Measurements from ENCODE around the gene C17orf67. TPM values are rescaled to one million over a fixed set of nuclear protein-coding genes. Genes with fewer than 3 reads are reported as not detected.

C17orf67 gene
- total RNA-seq, 1 donor from 2014 or later = 1.7 TPM

DNA sequence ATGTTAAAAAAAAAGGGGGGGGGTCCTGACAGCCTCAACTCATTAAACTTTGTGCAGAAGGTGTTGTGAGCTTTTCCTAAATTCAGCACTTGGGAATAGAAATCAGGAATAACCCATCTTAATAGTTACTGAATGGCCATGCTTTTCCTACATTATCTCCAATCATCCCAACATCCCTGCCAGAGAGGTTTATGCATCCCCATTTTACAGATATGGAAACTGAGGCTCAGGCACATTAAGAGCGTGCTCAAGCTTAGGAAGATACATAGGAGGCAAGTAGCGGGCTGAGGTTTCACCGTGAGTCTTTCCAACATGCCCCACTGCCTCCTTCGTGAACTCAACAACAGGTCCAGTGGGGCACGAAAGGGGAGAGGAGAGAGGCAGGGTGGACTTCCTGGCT is 78.4 kb downstream of the C17orf67 start:
- DNase-seq (ENCODE audit: low spot score) = no peak
- H3K4me1 Mint-ChIP-seq (ENCODE audit: unreplicated experiment) = peaks cover 52% of the 10 kb centered on the region
- no peak overlapping the region for H3K27ac Mint-ChIP-seq (ENCODE audit: unreplicated experiment)
- no peaks in the 10 kb centered on the region for H3K27me3 Mint-ChIP-seq (ENCODE audit: unreplicated experiment)
- no peaks in the 10 kb centered on the region for H3K9me3 Mint-ChIP-seq (ENCODE audit: unreplicated experiment)
- TF ChIP-seq, protein P1, sequence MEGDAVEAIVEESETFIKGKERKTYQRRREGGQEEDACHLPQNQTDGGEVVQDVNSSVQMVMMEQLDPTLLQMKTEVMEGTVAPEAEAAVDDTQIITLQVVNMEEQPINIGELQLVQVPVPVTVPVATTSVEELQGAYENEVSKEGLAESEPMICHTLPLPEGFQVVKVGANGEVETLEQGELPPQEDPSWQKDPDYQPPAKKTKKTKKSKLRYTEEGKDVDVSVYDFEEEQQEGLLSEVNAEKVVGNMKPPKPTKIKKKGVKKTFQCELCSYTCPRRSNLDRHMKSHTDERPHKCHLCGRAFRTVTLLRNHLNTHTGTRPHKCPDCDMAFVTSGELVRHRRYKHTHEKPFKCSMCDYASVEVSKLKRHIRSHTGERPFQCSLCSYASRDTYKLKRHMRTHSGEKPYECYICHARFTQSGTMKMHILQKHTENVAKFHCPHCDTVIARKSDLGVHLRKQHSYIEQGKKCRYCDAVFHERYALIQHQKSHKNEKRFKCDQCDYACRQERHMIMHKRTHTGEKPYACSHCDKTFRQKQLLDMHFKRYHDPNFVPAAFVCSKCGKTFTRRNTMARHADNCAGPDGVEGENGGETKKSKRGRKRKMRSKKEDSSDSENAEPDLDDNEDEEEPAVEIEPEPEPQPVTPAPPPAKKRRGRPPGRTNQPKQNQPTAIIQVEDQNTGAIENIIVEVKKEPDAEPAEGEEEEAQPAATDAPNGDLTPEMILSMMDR (IDR thresholded peaks at IDR 0.05; ENCODE audit: unreplicated experiment) = no peak
- no peaks in the 10 kb centered on the region for H3K36me3 Mint-ChIP-seq (ENCODE audit: low read depth, unreplicated experiment)
- no peak overlapping the region for H3K4me3 Mint-ChIP-seq (ENCODE audit: unreplicated experiment)

DNA sequence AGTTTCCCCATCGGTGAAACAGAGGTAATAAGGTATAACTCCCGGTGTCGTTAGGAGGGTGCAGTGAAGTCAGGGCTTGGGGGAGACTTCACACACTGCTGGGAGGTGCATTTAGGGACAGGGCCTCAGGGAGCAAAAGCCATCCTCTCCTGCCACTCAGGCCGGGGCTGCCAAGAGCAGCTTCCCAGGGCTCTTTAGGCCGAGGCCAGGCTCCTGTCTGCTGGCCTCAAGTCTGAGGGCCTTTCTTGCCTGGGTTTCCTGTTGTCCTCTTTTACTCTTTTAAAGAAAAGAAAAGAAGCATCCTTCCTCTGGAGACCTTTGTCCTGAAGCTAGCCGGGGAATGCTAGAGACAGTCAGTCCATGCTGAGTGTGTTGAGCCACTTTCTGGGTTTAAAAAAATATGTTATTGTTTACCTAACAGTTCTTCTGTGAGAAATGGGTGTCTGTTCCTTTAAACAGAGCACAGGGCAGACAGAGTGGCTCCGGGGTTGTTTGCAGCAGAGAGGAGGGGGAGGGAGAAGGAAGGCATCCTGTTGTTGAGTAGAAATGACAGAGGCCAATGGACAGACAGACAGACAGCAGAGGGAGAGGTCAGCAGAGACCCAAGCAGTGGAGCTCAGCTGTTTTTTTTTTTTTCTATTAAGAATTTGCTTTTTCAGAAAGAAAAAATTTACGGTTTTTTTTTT is 79.1 kb downstream of the C17orf67 start:
- Mint-ChIP-seq H3K4me3 (ENCODE audit: unreplicated experiment) (no peak overlapping the region), H3K36me3 (ENCODE audit: low read depth, unreplicated experiment) (no peaks in the 10 kb centered on the region), H3K4me1 (ENCODE audit: unreplicated experiment) (peaks cover 56% of the 10 kb centered on the region), H3K9me3 (ENCODE audit: unreplicated experiment) (no peaks in the 10 kb centered on the region), H3K27ac (ENCODE audit: unreplicated experiment) (peak overlapping the region; percentile 79), H3K27me3 (ENCODE audit: unreplicated experiment) (no peaks in the 10 kb centered on the region)
- peak; percentile 11 for DNase-seq (ENCODE audit: low spot score)
- TF ChIP-seq, protein P1 (IDR thresholded peaks at IDR 0.05; ENCODE audit: unreplicated experiment) = no peak

DNA sequence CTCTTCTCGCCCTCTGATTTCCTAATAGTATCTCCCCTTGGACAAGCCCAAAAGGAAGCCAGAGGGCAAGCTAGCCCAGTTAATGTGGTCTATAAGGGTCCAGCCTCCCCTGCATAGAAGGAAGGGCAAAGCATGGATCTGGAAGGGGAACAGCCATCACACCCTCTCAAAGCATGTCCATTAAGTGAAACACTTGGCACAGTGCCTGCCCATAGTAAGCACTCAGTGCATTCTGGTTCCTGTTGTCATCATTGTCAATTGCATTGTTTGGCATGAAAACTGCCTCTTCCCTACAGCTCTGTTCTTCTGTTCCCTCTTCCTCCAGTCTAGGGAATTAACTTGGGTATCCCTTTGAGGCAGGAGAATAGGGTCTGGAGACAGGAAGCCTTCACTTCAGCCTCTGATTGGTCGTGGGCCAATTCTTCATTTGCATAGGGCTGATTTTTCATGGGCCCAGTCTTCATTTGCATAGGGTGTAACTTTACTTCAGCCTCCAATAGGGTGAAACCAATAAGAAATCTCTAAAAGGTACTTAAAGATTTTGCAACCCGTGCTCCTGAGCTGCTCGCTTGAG is 81.4 kb downstream of the C17orf67 start:
- no peak for DNase-seq (ENCODE audit: low spot score)
- Mint-ChIP-seq H3K4me1 (ENCODE audit: unreplicated experiment) (peaks cover 61% of the 10 kb centered on the region), H3K9me3 (ENCODE audit: unreplicated experiment) (no peaks in the 10 kb centered on the region), H3K36me3 (ENCODE audit: low read depth, unreplicated experiment) (no peaks in the 10 kb centered on the region), H3K27me3 (ENCODE audit: unreplicated experiment) (peaks cover 3% of the 10 kb centered on the region), H3K27ac (ENCODE audit: unreplicated experiment) (peak overlapping the region; percentile 54), H3K4me3 (ENCODE audit: unreplicated experiment) (no peak overlapping the region)
- TF ChIP-seq, protein P1 (IDR thresholded peaks at IDR 0.05; ENCODE audit: unreplicated experiment) = no peak

DNA sequence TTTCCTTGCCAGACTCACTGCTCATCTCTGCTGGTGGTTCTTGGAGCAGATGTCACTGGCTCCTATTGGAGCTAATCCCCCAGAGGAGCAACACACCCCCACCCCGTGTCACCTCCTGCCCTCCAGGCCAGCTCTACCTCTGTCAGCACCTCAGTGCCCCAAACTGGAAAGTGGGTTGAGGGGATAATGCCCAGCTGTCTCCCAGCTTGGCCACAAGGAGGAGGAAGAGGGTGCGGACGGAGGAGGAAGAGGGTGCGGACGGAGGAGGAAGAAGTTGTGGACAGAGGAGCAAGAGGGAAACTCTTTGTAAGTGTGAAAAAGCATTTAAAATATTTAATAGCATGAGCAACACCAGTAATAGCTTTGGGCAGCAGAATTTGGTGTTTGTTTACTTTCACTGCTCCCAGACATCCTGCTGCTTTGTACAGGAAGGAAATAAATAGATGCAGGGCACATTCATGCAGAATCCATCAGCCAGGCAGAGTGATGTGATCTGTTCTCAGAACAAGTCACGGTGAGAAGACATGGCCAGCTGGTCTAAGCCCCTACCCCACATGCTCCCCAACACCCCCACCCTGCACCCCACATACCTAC is 82.5 kb downstream of the C17orf67 start:
- no peaks in the 10 kb centered on the region for H3K36me3 Mint-ChIP-seq (ENCODE audit: low read depth, unreplicated experiment)
- TF ChIP-seq, protein P1 (IDR thresholded peaks at IDR 0.05; ENCODE audit: unreplicated experiment) = peak; percentile 33
- peak; percentile 16 for DNase-seq (ENCODE audit: low spot score)
- H3K27ac Mint-ChIP-seq (ENCODE audit: unreplicated experiment) = peak overlapping the region; percentile 27
- H3K9me3 Mint-ChIP-seq (ENCODE audit: unreplicated experiment) = no peaks in the 10 kb centered on the region
- no peak overlapping the region for H3K4me3 Mint-ChIP-seq (ENCODE audit: unreplicated experiment)
- H3K4me1 Mint-ChIP-seq (ENCODE audit: unreplicated experiment) = peaks cover 52% of the 10 kb centered on the region
- peaks cover 3% of the 10 kb centered on the region for H3K27me3 Mint-ChIP-seq (ENCODE audit: unreplicated experiment)

DNA sequence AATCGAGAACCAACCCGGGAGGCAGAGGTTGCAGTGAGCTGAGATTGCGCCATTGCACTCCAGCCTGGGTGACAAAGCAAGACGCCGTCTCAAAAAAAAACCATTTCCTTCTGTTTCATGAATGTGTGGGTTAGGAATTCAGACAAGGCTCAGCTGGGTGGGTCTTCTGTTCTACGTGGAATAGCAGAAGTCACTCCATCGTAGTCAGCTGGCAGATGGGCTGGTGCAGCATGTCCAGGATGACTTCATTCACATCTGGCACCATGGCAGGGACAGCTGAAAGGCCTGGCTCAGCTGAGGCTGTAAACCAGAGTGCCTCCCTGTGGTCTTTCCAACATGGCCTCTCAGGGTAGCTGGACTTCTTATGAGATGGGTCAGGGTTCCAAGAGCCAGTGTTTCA is 89.0 kb downstream of the C17orf67 start:
- no peaks in the 10 kb centered on the region for H3K36me3 Mint-ChIP-seq (ENCODE audit: low read depth, unreplicated experiment)
- no peak overlapping the region for H3K27ac Mint-ChIP-seq (ENCODE audit: unreplicated experiment)
- H3K27me3 Mint-ChIP-seq (ENCODE audit: unreplicated experiment) = peaks cover 4% of the 10 kb centered on the region
- no peak for DNase-seq (ENCODE audit: low spot score)
- H3K4me1 Mint-ChIP-seq (ENCODE audit: unreplicated experiment) = peaks cover 12% of the 10 kb centered on the region
- no peaks in the 10 kb centered on the region for H3K9me3 Mint-ChIP-seq (ENCODE audit: unreplicated experiment)
- TF ChIP-seq, protein P1 (IDR thresholded peaks at IDR 0.05; ENCODE audit: unreplicated experiment) = no peak
- H3K4me3 Mint-ChIP-seq (ENCODE audit: unreplicated experiment) = no peak overlapping the region

All from endothelial cell (in vitro differentiated cells).